ENCODE measurements around the gene PDCD5. TPM values are rescaled to one million over a fixed set of nuclear protein-coding genes. Genes with fewer than 3 reads are reported as not detected.

PDCD5 gene
- total and polyA plus RNA-seq, 2 of the 4 experiments (the other 2 are of a cell fraction) = 30.6 to 74.1 TPM

GRCh38 chr19:32543115-32543900, 37.7 kb upstream of the PDCD5 start (continued):
- TF ChIP-seq MAZ (IDR thresholded peaks at IDR 0.05; ENCODE audit: borderline replicate concordance, low read depth, low read length) = no peak

DNA sequence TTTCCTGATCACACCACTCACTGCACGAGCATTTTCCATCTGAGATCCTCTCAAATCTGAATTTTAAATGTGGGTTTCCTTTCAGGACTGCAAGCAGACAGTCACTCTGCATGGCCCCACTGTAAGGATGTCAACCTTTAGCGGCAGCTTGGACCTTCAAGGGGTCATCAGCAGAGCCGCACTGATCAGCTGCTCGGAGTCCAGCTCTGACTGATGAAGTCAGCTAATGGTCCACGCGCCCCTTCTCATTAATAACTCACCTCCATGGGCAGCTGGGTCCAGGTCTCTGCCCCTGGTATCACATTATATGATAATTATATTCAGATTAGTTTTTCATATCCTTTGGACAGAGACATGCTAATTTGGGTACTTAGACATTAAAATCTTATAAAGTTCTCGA, 36.1 kb upstream of the PDCD5 start:
- CTCF ChIA-PET = no interaction called here
- no peak for ATAC-seq (ENCODE audit: low read depth)
- intact Hi-C loops (cut with micrococcal nuclease) = no loop called here
- TF ChIP-seq ELK1 (IDR thresholded peaks at IDR 0.05; ENCODE audit: borderline replicate concordance, low read depth, low read length) (no peak), CHD1 (IDR thresholded peaks at IDR 0.05; ENCODE audit: low read depth, low read length) (no peak), CTCF (conservative IDR thresholded peaks at IDR 0.05; ENCODE audit: low read depth, low read length) (no peak), RCOR1 (IDR thresholded peaks at IDR 0.05; ENCODE audit: insufficient replicate concordance, low read length) (no peak), NFE2L2 (IDR thresholded peaks at IDR 0.05; ENCODE audit: low read depth, low read length) (no peak), BHLHE40 (IDR thresholded peaks at IDR 0.05; ENCODE audit: low read depth, low read length) (no peak), CEBPB (IDR thresholded peaks at IDR 0.05; ENCODE audit: low read depth, low read length) (no peak), POLR2A (IDR thresholded peaks at IDR 0.05; ENCODE audit: low read depth, low read length) (no peak), SMC3 (IDR thresholded peaks at IDR 0.05; ENCODE audit: low read depth, low read length) (no peak), MAFK (IDR thresholded peaks at IDR 0.05; ENCODE audit: low read depth, low read length) (no peak), USF2 (IDR thresholded peaks at IDR 0.05; ENCODE audit: low read depth, low read length) (no peak), RAD21 (IDR thresholded peaks at IDR 0.05; ENCODE audit: low read length) (no peak), RFX5 (IDR thresholded peaks at IDR 0.05; ENCODE audit: low read depth, low read length) (no peak)

More for the DNA sequence above, 36.1 kb upstream of the PDCD5 start:
- no peak overlapping the region for H3K4me3 ChIP-seq (ENCODE audit: insufficient read depth, low read depth, low read length)
- no peak overlapping the region for H3K56ac ChIP-seq (ENCODE audit: extremely low read depth, insufficient read depth, low read length)
- no peak overlapping the region for H2AFZ ChIP-seq (replicated peaks; ENCODE audit: low read length, poor library complexity)
- in situ Hi-C loops (cut with MboI; ENCODE audit: low sequenced_read_pairs) (no loop called here), dilution Hi-C loops (cut with HindIII; ENCODE audit: low sequenced_read_pairs, unreplicated experiment) (no loop called here)
- no CpG with 5 or more reads among the region's 7 CpGs for WGBS, 2 experiments (ENCODE audit: extremely low coverage in 2 of 2, insufficient read length in 1 of 2)
- no peak overlapping the region for H2BK120ac ChIP-seq (ENCODE audit: low read depth, low read length)
- no peak overlapping the region for H3K14ac ChIP-seq (replicated peaks; ENCODE audit: low read depth, low read length)
- DNase-seq = no peak
- H3K9ac ChIP-seq (ENCODE audit: low read depth, low read length) = no peak overlapping the region
- H3K9me3 ChIP-seq (ENCODE audit: control insufficient read depth, insufficient read depth, low read length) = no peaks in the 10 kb centered on the region
- H2BK5ac ChIP-seq (ENCODE audit: low read depth, low read length, poor library complexity, severe bottlenecking) = no peak overlapping the region
- H3K36me3 ChIP-seq (ENCODE audit: control insufficient read depth, insufficient read depth, low read length) = no peaks in the 10 kb centered on the region
- H3K23ac ChIP-seq (ENCODE audit: low read depth, low read length) = no peak overlapping the region
- H3K9me1 ChIP-seq (ENCODE audit: insufficient read depth, low read length) = no peaks in the 10 kb centered on the region
- H3K27ac ChIP-seq (ENCODE audit: insufficient read depth, low read length) = no peak overlapping the region
- H3K4me2 ChIP-seq (ENCODE audit: low read depth, low read length) = no peak overlapping the region
- no peak overlapping the region for H4K8ac ChIP-seq (ENCODE audit: low read depth in 2 of 2, low read length in 2 of 2)
- H3K4me1 ChIP-seq (ENCODE audit: control insufficient read depth, insufficient read depth, low read length) = no peaks in the 10 kb centered on the region
- BruUV-seq (replicated peaks) = no TSS peak
- H2AK9ac ChIP-seq (replicated peaks; ENCODE audit: low read depth, low read length, poor library complexity) = no peak overlapping the region
- no peak overlapping the region for H2AK5ac ChIP-seq (ENCODE audit: low read depth, low read length)
- H3K18ac ChIP-seq (ENCODE audit: low read depth, low read length) = no peak overlapping the region
- no peak overlapping the region for H3K4ac ChIP-seq (ENCODE audit: low read depth, low read length)
- no peaks in the 10 kb centered on the region for H4K20me1 ChIP-seq (ENCODE audit: insufficient read depth, low read length)
- no peak overlapping the region for H4K5ac ChIP-seq (ENCODE audit: low read depth, low read length)
- no peaks in the 10 kb centered on the region for H3K79me1 ChIP-seq (ENCODE audit: low read depth in 1 of 2, low read length in 2 of 2)
- no peak overlapping the region for H2BK15ac ChIP-seq (ENCODE audit: low read depth, low read length)
- H4K91ac ChIP-seq (ENCODE audit: insufficient read depth, low read depth, low read length) = no peak overlapping the region
- POLR2A ChIA-PET (ENCODE audit: unreplicated experiment) = no interaction called here
- H2BK20ac ChIP-seq (ENCODE audit: low read depth, low read length) = no peak overlapping the region
- H3K27me3 ChIP-seq (ENCODE audit: control insufficient read depth, insufficient read depth, low read length) = peaks cover 2% of the 10 kb centered on the region; the same call in 1 of the 2 replicates
